Left lung (tissue), 10 donors: ENCODE results near the gene NOXA1. TPM values are rescaled to one million over a fixed set of nuclear protein-coding genes. Genes with fewer than 3 reads are reported as not detected.

ENCODE experiments used
- ATAC-seq: fragments of 200-7000 bp; cut with Tn5 transposase; one replicate; pipeline ENCODE4 v1.9.1; 2020; ENCODE audit warnings: moderate library complexity
- DNase-seq, 4 donors: peaks; one replicate each; pipeline ENCODE4 v3.0.0-alpha.2; 2013 to 2020
- H3K27ac ChIP-seq, 2 donors: fragments of 200-600 bp; sonication (generic) in 1 of 2; one replicate each; pipeline versions ENCODE4 v1.5.0 to v1.8.0; 2020 to 2021
- H3K27me3 ChIP-seq, 2 donors: fragments of 200-600 bp; sonication (generic) in 1 of 2; one replicate each; pipeline versions ENCODE4 v1.5.0 to v1.8.0; 2020 to 2021
- H3K36me3 ChIP-seq, 2 donors: fragments of 200-600 bp; sonication (generic) in 1 of 2; one replicate each; pipeline versions ENCODE4 v1.5.0 to v1.8.0; 2020 to 2021
- H3K4me1 ChIP-seq, 2 donors: fragments of 200-600 bp; one replicate each; pipeline ENCODE4 v1.8.0; 2021
- H3K4me3 ChIP-seq, 2 donors: fragments of 200-600 bp; sonication (generic) in 1 of 2; one replicate each; pipeline versions ENCODE4 v1.5.0 to v1.8.0; 2020 to 2021; ENCODE audit warnings: mild to moderate bottlenecking in 1 of 2
- H3K9me3 ChIP-seq, 2 donors: fragments of 200-600 bp; sonication (generic) in 1 of 2; one replicate each; pipeline versions ENCODE4 v1.5.0 to v1.8.0; 2020 to 2021
- CTCF ChIP-seq, 2 donors: fragments of 200-600 bp; sonication (generic) in 1 of 2; IDR thresholded peaks; one replicate each; pipeline versions ENCODE4 v1.5.0 to v1.8.0; 2021; ENCODE audit warnings: antibody characterized with exemption in 2 of 2
- intact Hi-C, 2 donors: fragments of 100-400 bp; cut with DNase I; formaldehyde crosslinking; loops; one replicate each; pipeline versions ENCODE4 v1.11.2 to v1.14.2; 2022
- polyA plus RNA-seq, 6 donors: library from polyadenylated mRNA; unstranded; fragments of 120-200 nt; gene quantifications; one replicate each; pipeline ENCODE4 v1.2.1, GENCODE V29; 2013; ENCODE audit not compliant: insufficient read length in 6 of 6
- total RNA-seq, 2 donors: library from RNA; stranded (reverse); fragmentation: NEBNext Ultra II Directional; extraction: Animal tissue kit (Norgen Biotek cat#: 25700); gene quantifications; one replicate each; pipeline ENCODE4 v1.2.1, GENCODE V29; 2021
- donor health status: DM: no; HTN: yes; CAD: no.
- donor health status: DM: no; HTN: no; CAD: no.

The NOXA1 gene
- total and polyA plus RNA-seq, 8 donors, result 4.5 to 8.7 (median 6.9) TPM

- intact Hi-C loops, result no loop called here
- no peak overlapping the region for H3K27ac ChIP-seq
- DNase-seq (peak in 2 of 4 donors; percentile 32 to 73), ATAC-seq (no peak)
- no peak for TF ChIP-seq CTCF (IDR thresholded peaks at IDR 0.05)
- H3K4me3 ChIP-seq, result peak overlapping the region in 1 of 2 donors; percentile 65
- H3K4me1 ChIP-seq, result peaks cover 11 to 51% of the 10 kb centered on the region in 2 donors
- no peaks in the 10 kb centered on the region for H3K9me3 ChIP-seq
- peaks cover 0 to 13% of the 10 kb centered on the region in 2 donors for H3K36me3 ChIP-seq
- H3K27me3 ChIP-seq, result peaks cover 0 to 22% of the 10 kb centered on the region in 2 donors
Observed at GRCh38 chr9:137457406-137458193, 34.4 kb downstream of the NOXA1 start.

GRCh38 chr9:137458194-137459151 lies 35.3 kb downstream of the NOXA1 start:
- intact Hi-C loops, result no loop called here
- Histone ChIP-seq H3K27me3 (peaks cover 0 to 27% of the 10 kb centered on the region in 2 donors), H3K4me1 (peaks cover 11 to 42% of the 10 kb centered on the region in 2 donors), H3K4me3 (peak overlapping the region; percentile 52 to 65), H3K9me3 (no peaks in the 10 kb centered on the region), H3K27ac (no peak overlapping the region), H3K36me3 (peaks cover 0 to 7% of the 10 kb centered on the region in 2 donors)
- ATAC-seq (no peak), DNase-seq (peak in 3 of 4 donors; percentile 29 to 84 (median 36))
- TF ChIP-seq CTCF (IDR thresholded peaks at IDR 0.05), result no peak

DNA sequence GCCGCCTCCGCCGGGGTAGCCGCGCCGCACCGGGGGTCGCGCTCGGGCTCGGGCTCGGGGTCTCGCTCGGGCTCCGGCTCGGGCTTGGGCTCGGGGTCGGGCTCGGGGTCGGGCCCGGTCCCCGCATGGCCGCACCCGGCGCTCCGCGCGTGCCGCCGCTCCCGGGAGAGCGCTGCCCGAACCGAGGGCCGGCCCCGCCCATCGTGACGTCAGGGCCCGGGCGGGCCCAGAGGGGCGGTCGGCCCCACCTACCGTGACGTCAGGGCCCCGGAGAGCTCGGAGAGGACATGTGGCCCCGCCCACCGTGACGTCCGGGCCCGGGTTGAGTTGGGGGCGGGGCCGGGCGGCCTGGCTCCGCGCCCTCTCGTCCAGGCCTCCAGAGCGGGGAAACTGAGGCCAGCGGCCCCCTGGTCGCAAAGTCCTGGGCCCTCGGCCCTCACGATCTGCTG lies 36.0 kb downstream of the NOXA1 start, which contains the start of gene NSMF:
TSS of gene NSMF (minus strand) at position 183 of the 449 bp plus-strand sequence. CDS start 232 bp downstream, outside the sequence.
- no peak for TF ChIP-seq CTCF (IDR thresholded peaks at IDR 0.05)
- H3K27me3 ChIP-seq, result peaks cover 0 to 27% of the 10 kb centered on the region in 2 donors
- peak; percentile 89 for ATAC-seq
- intact Hi-C loops, result no loop called here
- H3K27ac ChIP-seq, result peak within 1 kb of the TSS; percentile 49 to 69
- H3K9me3 ChIP-seq, result no peaks in the 10 kb centered on the region
- H3K4me3 ChIP-seq, result peak within 1 kb of the TSS; percentile 52 to 65
- H3K36me3 ChIP-seq, result peaks cover 0 to 7% of the 10 kb centered on the region in 2 donors
- DNase-seq, result peak; percentile 91 to 98 (median 96)
- H3K4me1 ChIP-seq, result peaks cover 11 to 39% of the 10 kb centered on the region in 2 donors

DNA sequence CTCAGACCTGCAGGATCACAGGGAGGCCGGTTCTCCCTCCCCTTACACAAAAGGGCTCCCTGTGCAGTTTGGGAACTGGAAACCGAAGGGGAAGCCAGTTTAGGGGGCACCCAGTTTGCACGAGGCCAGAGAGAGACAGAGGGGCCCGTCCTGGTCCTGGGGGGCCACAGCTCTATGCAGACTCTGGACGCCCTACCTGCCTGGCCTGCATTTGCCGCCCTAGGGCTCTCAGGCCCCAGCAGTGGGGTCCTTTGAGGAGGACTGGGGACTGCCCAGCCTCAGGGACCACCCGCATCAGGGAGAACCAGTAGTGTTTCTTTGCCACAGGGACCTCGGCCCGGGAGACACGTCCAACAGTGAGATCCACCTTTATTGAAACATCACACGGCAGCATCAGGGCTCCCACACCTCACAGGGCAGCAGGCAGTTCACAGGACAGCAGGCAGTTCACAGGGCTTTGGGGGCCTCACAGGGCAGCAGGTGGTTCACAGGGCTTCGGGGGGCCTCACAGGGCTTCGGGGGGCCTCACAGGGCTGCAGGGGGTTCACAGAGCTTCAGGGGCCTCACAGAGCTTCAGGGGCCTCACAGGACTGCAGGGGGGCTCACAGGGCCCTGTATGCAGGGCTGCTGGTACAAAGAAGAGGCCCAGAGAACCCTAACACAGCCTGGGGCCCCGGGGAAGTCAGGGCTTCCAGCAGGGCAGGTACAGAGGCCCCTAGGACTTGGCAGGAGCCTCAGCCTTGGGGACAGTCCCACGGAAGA lies 36.6 kb downstream of the NOXA1 start:
- peak; percentile 1 for ATAC-seq
- Histone ChIP-seq H3K27ac (peak overlapping the region; percentile 49 to 69), H3K9me3 (no peaks in the 10 kb centered on the region), H3K4me3 (peak overlapping the region; percentile 7 to 65), H3K4me1 (peaks cover 11 to 32% of the 10 kb centered on the region in 2 donors), H3K27me3 (peaks cover 0 to 27% of the 10 kb centered on the region in 2 donors), H3K36me3 (peaks cover 0 to 7% of the 10 kb centered on the region in 2 donors)
- TF ChIP-seq CTCF (IDR thresholded peaks at IDR 0.05), result no peak
- peak in 2 of 4 donors; percentile 29 to 71 for DNase-seq
- intact Hi-C loops, result no loop called here
